ENCODE data around the gene ADAMTS17.
"Not testable (repeated sequence)": the region's sequence is repeated elsewhere in the genome, so short reads cannot be mapped to it uniquely, and the experiment has no call there.

Gene ADAMTS17

GRCh38 chr15:100083572-100083971 is 258.2 kb downstream of the ADAMTS17 start:
- DNase-seq (ENCODE audit: low read depth), result no peak

GRCh38 chr15:100082761-100083402 is 258.9 kb downstream of the ADAMTS17 start:
- DNase-seq (ENCODE audit: low read depth), result no peak

GRCh38 chr15:100081454-100081853 is 260.3 kb downstream of the ADAMTS17 start:
- DNase-seq (ENCODE audit: low read depth), result no peak

GRCh38 chr15:100078511-100079220 is 263.1 kb downstream of the ADAMTS17 start:
- DNase-seq (ENCODE audit: low read depth), result no peak

GRCh38 chr15:100075229-100075628 is 266.5 kb downstream of the ADAMTS17 start:
- no peak for DNase-seq (ENCODE audit: low read depth)

- DNase-seq (ENCODE audit: low read depth), result no peak
Observed at GRCh38 chr15:100073982-100074381, 267.8 kb downstream of the ADAMTS17 start.

GRCh38 chr15:100066521-100067280 is 275.1 kb downstream of the ADAMTS17 start:
- DNase-seq (ENCODE audit: low read depth), result not testable (repeated sequence)

- DNase-seq (ENCODE audit: low read depth), result no peak
Observed at GRCh38 chr15:100061944-100062343, 279.8 kb downstream of the ADAMTS17 start.

- no peak for DNase-seq (ENCODE audit: low read depth)
Observed at GRCh38 chr15:100060276-100060926, 281.4 kb downstream of the ADAMTS17 start.

- DNase-seq (ENCODE audit: low read depth), result no peak
Observed at GRCh38 chr15:100059521-100059920, 282.3 kb downstream of the ADAMTS17 start.

GRCh38 chr15:100059094-100059493 is 282.7 kb downstream of the ADAMTS17 start:
- DNase-seq (ENCODE audit: low read depth), result no peak

- no peak for DNase-seq (ENCODE audit: low read depth)
Observed at GRCh38 chr15:100058458-100058857, 283.3 kb downstream of the ADAMTS17 start.

- no peak for DNase-seq (ENCODE audit: low read depth)
Observed at GRCh38 chr15:100057281-100057680, 284.5 kb downstream of the ADAMTS17 start.

GRCh38 chr15:100056411-100057072 is 285.2 kb downstream of the ADAMTS17 start:
- DNase-seq (ENCODE audit: low read depth), result no peak

GRCh38 chr15:100055821-100056220 is 286.0 kb downstream of the ADAMTS17 start:
- DNase-seq (ENCODE audit: low read depth), result no peak

GRCh38 chr15:100054539-100054938 is 287.2 kb downstream of the ADAMTS17 start:
- DNase-seq (ENCODE audit: low read depth), result no peak

GRCh38 chr15:100053474-100054121 is 288.2 kb downstream of the ADAMTS17 start:
- no peak for DNase-seq (ENCODE audit: low read depth)

GRCh38 chr15:100052716-100053473 is 288.9 kb downstream of the ADAMTS17 start:
- no peak for DNase-seq (ENCODE audit: low read depth)

GRCh38 chr15:100050877-100051786 is 290.6 kb downstream of the ADAMTS17 start:
- no peak for DNase-seq (ENCODE audit: low read depth)
